Neural cell (in vitro differentiated cells): ENCODE data around the gene SLC16A12. TPM values are rescaled to one million over a fixed set of nuclear protein-coding genes. Genes with fewer than 3 reads are reported as not detected.

Source experiments
- H2AFZ ChIP-seq: fragments of 200-600, 300-800 bp; sonication (generic), shearing (Covaris generic); 2 replicates; pipeline ENCODE4 v1.6.0; 2014; ENCODE audit warnings: low read depth, mild to moderate bottlenecking, antibody characterized with exemption, low read length, moderate library complexity
- H3F3A ChIP-seq: fragments of 200-600 bp; shearing (Covaris generic); 2 replicates; pipeline ENCODE4 v1.6.1; 2016; ENCODE audit warnings: mild to moderate bottlenecking, moderate library complexity, mixed read lengths, antibody characterized with exemption, low read length; ENCODE audit not compliant: insufficient read depth, poor library complexity, severe bottlenecking
- H3K27ac ChIP-seq: fragments of 200-600, 300-800 bp; sonication (generic), shearing (Covaris generic); 2 replicates; pipeline ENCODE4 v1.5.1; 2014; ENCODE audit warnings: mild to moderate bottlenecking, low read length, moderate library complexity
- H3K27me3 ChIP-seq: fragments of 300-800, 200-600 bp; sonication (generic), shearing (Covaris generic); 2 replicates; pipeline ENCODE4 v1.6.0; 2014; ENCODE audit warnings: mild to moderate bottlenecking, low read depth, low read length, moderate library complexity; ENCODE audit not compliant: insufficient read depth
- H3K36me3 ChIP-seq: fragments of 300-800, 200-600 bp; sonication (generic), shearing (Covaris generic); 2 replicates; pipeline ENCODE4 v1.5.1; 2014; ENCODE audit warnings: mild to moderate bottlenecking, antibody characterized with exemption, low read length, moderate library complexity; ENCODE audit not compliant: insufficient read depth
- H3K4me2 ChIP-seq: fragments of 300-800, 200-600 bp; sonication (generic), shearing (Covaris generic); 2 replicates; pipeline ENCODE4 v1.6.0; 2014; ENCODE audit warnings: mild to moderate bottlenecking, low read length
- H3K4me3 ChIP-seq: fragments of 300-800, 200-600 bp; sonication (generic), shearing (Covaris generic); 2 replicates; pipeline ENCODE4 v1.5.1; 2014; ENCODE audit warnings: mild to moderate bottlenecking, low read length, moderate library complexity
- H3K79me2 ChIP-seq: fragments of 200-600 bp; shearing (Covaris generic); replicated peaks from 2 replicates; pipeline ENCODE4 v1.6.0; 2014; ENCODE audit warnings: mild to moderate bottlenecking, low read length, moderate library complexity; ENCODE audit not compliant: insufficient read depth
- H3K9ac ChIP-seq: fragments of 300-800, 200-600 bp; sonication (generic), shearing (Covaris generic); 2 replicates; pipeline ENCODE4 v1.6.1; 2016; ENCODE audit warnings: mild to moderate bottlenecking, low read length, mixed read lengths
- H3K9me2 ChIP-seq: fragments of 200-600 bp; shearing (Covaris generic); 2 replicates; pipeline ENCODE4 v1.6.1; 2016; ENCODE audit warnings: mild to moderate bottlenecking, low read length, mixed read lengths; ENCODE audit not compliant: insufficient read depth
- H3K9me3 ChIP-seq: fragments of 200-600, 300-800 bp; sonication (generic), shearing (Covaris generic); 2 replicates; pipeline ENCODE4 v1.6.1; 2016; ENCODE audit warnings: mild to moderate bottlenecking, mixed run types, low read length, moderate library complexity, mixed read lengths
- H4K20me1 ChIP-seq: fragments of 200-600 bp; shearing (Covaris generic); 2 replicates; pipeline ENCODE4 v1.6.1; 2016; ENCODE audit warnings: mild to moderate bottlenecking, mixed run types; ENCODE audit not compliant: insufficient read depth
- EP300 ChIP-seq: fragments of 450-650 bp; conservative IDR thresholded peaks from 2 replicates; pipeline ENCODE4 v1.6.1; 2014; ENCODE audit warnings: antibody characterized with exemption, mild to moderate bottlenecking, moderate library complexity; ENCODE audit not compliant: poor library complexity, severe bottlenecking
- EZH2 ChIP-seq: fragments of 200-600, 300-800 bp; shearing (Covaris generic), sonication (generic); IDR thresholded peaks from 2 replicates; pipeline ENCODE4 v1.6.1; 2014; ENCODE audit warnings: antibody characterized with exemption, low read length, borderline replicate concordance, mild to moderate bottlenecking; ENCODE audit not compliant: insufficient read depth, poor library complexity, severe bottlenecking
- MXI1 ChIP-seq: fragments of 450-650 bp; conservative IDR thresholded peaks from 2 replicates; pipeline ENCODE4 v1.6.1; 2014; ENCODE audit warnings: antibody characterized with exemption, mild to moderate bottlenecking; ENCODE audit not compliant: poor library complexity, severe bottlenecking
- POLR2AphosphoS5 ChIP-seq: IDR thresholded peaks from 2 replicates; pipeline ENCODE4 v1.6.1; 2012
- RAD21 ChIP-seq: fragments of 450-650 bp; conservative IDR thresholded peaks from 2 replicates; pipeline ENCODE4 v1.6.1; 2014; ENCODE audit warnings: antibody characterized with exemption, mild to moderate bottlenecking, moderate library complexity
- REST ChIP-seq: IDR thresholded peaks from 2 replicates; pipeline ENCODE4 v1.6.1; 2012; ENCODE audit warnings: borderline replicate concordance
- SMC3 ChIP-seq: fragments of 450-650 bp; conservative IDR thresholded peaks from 2 replicates; pipeline ENCODE4 v1.6.1; 2014; ENCODE audit warnings: antibody characterized with exemption, mild to moderate bottlenecking, moderate library complexity; ENCODE audit not compliant: poor library complexity
- TAF1 ChIP-seq: IDR thresholded peaks from 2 replicates; pipeline ENCODE4 v1.6.1; 2012; ENCODE audit warnings: low read depth
- polyA plus RNA-seq: library from polyadenylated mRNA; depleted of rRNA; stranded (reverse); fragments of >200 nt; gene quantifications from 2 replicates; pipeline ENCODE4 v1.2.3, GENCODE V29; 2014
- TF ChIP-seq, protein P1 (sequence below): fragments of 450-650 bp; IDR thresholded peaks from 2 replicates; pipeline ENCODE4 v1.5.1; 2014; ENCODE audit warnings: antibody characterized with exemption, mild to moderate bottlenecking, moderate library complexity; ENCODE audit not compliant: poor library complexity, severe bottlenecking

SLC16A12 gene
- polyA plus RNA-seq, 1 donor from 2014 or later, result 0.04 TPM

GRCh38 chr10:89470628-89471027, 64.8 kb downstream of the SLC16A12 start:
- H3K36me3 ChIP-seq, result no peaks in the 10 kb centered on the region
- H3K4me2 ChIP-seq, result no peak overlapping the region
- TF ChIP-seq SMC3, result no peak
- no peak for TF ChIP-seq POLR2AphosphoS5
- no peak for TF ChIP-seq EP300
- no peak for TF ChIP-seq RAD21
- no peak for TF ChIP-seq TAF1
- no peak for TF ChIP-seq REST
- no peaks in the 10 kb centered on the region for H3K9me3 ChIP-seq
- no peaks in the 10 kb centered on the region for H4K20me1 ChIP-seq
- H3K79me2 ChIP-seq, result no peaks in the 10 kb centered on the region
- no peaks in the 10 kb centered on the region for H3K9me2 ChIP-seq
- no peak overlapping the region for H3K4me3 ChIP-seq
- no peak overlapping the region for H3K9ac ChIP-seq
- H3F3A ChIP-seq, result no peaks in the 10 kb centered on the region
- H3K27me3 ChIP-seq, result no peaks in the 10 kb centered on the region
- no peak overlapping the region for H3K27ac ChIP-seq
- H2AFZ ChIP-seq, result no peak overlapping the region

GRCh38 chr10:89469517-89469916, 65.9 kb downstream of the SLC16A12 start:
- H3K9me3 ChIP-seq, result no peaks in the 10 kb centered on the region
- H3K27me3 ChIP-seq, result no peaks in the 10 kb centered on the region
- no peak for TF ChIP-seq POLR2AphosphoS5
- no peak for TF ChIP-seq SMC3
- TF ChIP-seq MXI1, result no peak
- TF ChIP-seq EP300, result no peak
- TF ChIP-seq TAF1, result no peak
- no peak for TF ChIP-seq EZH2
- no peak for TF ChIP-seq RAD21
- TF ChIP-seq REST, result no peak
- TF ChIP-seq, protein P1, sequence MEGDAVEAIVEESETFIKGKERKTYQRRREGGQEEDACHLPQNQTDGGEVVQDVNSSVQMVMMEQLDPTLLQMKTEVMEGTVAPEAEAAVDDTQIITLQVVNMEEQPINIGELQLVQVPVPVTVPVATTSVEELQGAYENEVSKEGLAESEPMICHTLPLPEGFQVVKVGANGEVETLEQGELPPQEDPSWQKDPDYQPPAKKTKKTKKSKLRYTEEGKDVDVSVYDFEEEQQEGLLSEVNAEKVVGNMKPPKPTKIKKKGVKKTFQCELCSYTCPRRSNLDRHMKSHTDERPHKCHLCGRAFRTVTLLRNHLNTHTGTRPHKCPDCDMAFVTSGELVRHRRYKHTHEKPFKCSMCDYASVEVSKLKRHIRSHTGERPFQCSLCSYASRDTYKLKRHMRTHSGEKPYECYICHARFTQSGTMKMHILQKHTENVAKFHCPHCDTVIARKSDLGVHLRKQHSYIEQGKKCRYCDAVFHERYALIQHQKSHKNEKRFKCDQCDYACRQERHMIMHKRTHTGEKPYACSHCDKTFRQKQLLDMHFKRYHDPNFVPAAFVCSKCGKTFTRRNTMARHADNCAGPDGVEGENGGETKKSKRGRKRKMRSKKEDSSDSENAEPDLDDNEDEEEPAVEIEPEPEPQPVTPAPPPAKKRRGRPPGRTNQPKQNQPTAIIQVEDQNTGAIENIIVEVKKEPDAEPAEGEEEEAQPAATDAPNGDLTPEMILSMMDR, result no peak
- H3K79me2 ChIP-seq, result no peaks in the 10 kb centered on the region
- no peak overlapping the region for H3K4me3 ChIP-seq
- H3K27ac ChIP-seq, result no peak overlapping the region
- no peak overlapping the region for H3K4me2 ChIP-seq
- H3K9me2 ChIP-seq, result no peaks in the 10 kb centered on the region
- no peak overlapping the region for H3K9ac ChIP-seq
- H3K36me3 ChIP-seq, result no peaks in the 10 kb centered on the region
- no peaks in the 10 kb centered on the region for H4K20me1 ChIP-seq
- H3F3A ChIP-seq, result no peaks in the 10 kb centered on the region
- H2AFZ ChIP-seq, result no peak overlapping the region
